ENCODE results near the gene ZFP36L2.

- TF ChIP-seq, protein P1, sequence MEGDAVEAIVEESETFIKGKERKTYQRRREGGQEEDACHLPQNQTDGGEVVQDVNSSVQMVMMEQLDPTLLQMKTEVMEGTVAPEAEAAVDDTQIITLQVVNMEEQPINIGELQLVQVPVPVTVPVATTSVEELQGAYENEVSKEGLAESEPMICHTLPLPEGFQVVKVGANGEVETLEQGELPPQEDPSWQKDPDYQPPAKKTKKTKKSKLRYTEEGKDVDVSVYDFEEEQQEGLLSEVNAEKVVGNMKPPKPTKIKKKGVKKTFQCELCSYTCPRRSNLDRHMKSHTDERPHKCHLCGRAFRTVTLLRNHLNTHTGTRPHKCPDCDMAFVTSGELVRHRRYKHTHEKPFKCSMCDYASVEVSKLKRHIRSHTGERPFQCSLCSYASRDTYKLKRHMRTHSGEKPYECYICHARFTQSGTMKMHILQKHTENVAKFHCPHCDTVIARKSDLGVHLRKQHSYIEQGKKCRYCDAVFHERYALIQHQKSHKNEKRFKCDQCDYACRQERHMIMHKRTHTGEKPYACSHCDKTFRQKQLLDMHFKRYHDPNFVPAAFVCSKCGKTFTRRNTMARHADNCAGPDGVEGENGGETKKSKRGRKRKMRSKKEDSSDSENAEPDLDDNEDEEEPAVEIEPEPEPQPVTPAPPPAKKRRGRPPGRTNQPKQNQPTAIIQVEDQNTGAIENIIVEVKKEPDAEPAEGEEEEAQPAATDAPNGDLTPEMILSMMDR (IDR thresholded peaks at IDR 0.05; ENCODE audit: low read depth, low read length, poor library complexity, severe bottlenecking), result no peak
- no peak for TF ChIP-seq EZH2phosphoT487 (IDR thresholded peaks at IDR 0.05; ENCODE audit: borderline replicate concordance, low read length)
These were observed 46.5 kb downstream of the ZFP36L2 start for GRCh38 chr2:43179942-43180341.

Measured in DOHH2 (cell line).